Measurements from ENCODE around the gene HPN. TPM values are rescaled to one million over a fixed set of nuclear protein-coding genes. Genes with fewer than 3 reads are reported as not detected.

Gene HPN
- total and polyA plus RNA-seq, 2 donors (not counting 3 experiments of a cell fraction or from before 2014, with no cell fraction given), result 0.10 TPM; not detected in 1

GRCh38 chr19:35022460-35022859, 19.1 kb upstream of the HPN start:
- intact Hi-C loops (cut with micrococcal nuclease), result no loop called here
- POLR2A ChIA-PET, result no interaction called here

GRCh38 chr19:35023428-35023827, 18.1 kb upstream of the HPN start:
- ChIA-PET CTCF (no interaction called here), POLR2A (no interaction called here)
- H2AFZ ChIP-seq (ENCODE audit: low read depth, low read length), result no peak overlapping the region
- H3K79me2 ChIP-seq (ENCODE audit: control insufficient read depth, insufficient read depth, low read length), result no peaks in the 10 kb centered on the region
- dilution Hi-C loops (cut with MboI; ENCODE audit: extremely low pct_ligation_motif_present, low sequenced_read_pairs), result no loop called here
- FAIRE-seq (no peak), DNase-seq (ENCODE audit: low read depth, low spot score) (no peak)
- H3K9me3 ChIP-seq (replicated peaks; ENCODE audit: control insufficient read depth, insufficient read depth, low read length), result no peaks in the 10 kb centered on the region
- no peaks in the 10 kb centered on the region for H3K27me3 ChIP-seq (ENCODE audit: control insufficient read depth in 2 of 2, insufficient read depth in 2 of 2, low read length in 2 of 2)
- no peaks in the 10 kb centered on the region for H3K9me1 ChIP-seq (replicated peaks; ENCODE audit: control insufficient read depth, extremely low read depth, insufficient read depth, low read length)
- intact Hi-C loops (cut with micrococcal nuclease), result no loop called here
- TF ChIP-seq GATA2 (IDR thresholded peaks at IDR 0.05; ENCODE audit: insufficient read depth, insufficient read length, low read depth, low read length) (no peak), MYC (IDR thresholded peaks at IDR 0.05; ENCODE audit: low read depth, low read length) (no peak), FOS (IDR thresholded peaks at IDR 0.05; ENCODE audit: borderline replicate concordance, insufficient read depth, low read length) (no peak), POLR2A (IDR thresholded peaks at IDR 0.05; ENCODE audit: low read depth, low read length) (no peak), POLR2AphosphoS5 (IDR thresholded peaks at IDR 0.05; ENCODE audit: insufficient read depth, low read depth, low read length) (no peak), EZH2 (IDR thresholded peaks at IDR 0.05; ENCODE audit: borderline replicate concordance, low read depth, low read length, severe bottlenecking) (no peak), JUN (IDR thresholded peaks at IDR 0.05; ENCODE audit: borderline replicate concordance, insufficient read depth, insufficient read length, low read depth) (no peak)
- TF ChIP-seq, protein P1, sequence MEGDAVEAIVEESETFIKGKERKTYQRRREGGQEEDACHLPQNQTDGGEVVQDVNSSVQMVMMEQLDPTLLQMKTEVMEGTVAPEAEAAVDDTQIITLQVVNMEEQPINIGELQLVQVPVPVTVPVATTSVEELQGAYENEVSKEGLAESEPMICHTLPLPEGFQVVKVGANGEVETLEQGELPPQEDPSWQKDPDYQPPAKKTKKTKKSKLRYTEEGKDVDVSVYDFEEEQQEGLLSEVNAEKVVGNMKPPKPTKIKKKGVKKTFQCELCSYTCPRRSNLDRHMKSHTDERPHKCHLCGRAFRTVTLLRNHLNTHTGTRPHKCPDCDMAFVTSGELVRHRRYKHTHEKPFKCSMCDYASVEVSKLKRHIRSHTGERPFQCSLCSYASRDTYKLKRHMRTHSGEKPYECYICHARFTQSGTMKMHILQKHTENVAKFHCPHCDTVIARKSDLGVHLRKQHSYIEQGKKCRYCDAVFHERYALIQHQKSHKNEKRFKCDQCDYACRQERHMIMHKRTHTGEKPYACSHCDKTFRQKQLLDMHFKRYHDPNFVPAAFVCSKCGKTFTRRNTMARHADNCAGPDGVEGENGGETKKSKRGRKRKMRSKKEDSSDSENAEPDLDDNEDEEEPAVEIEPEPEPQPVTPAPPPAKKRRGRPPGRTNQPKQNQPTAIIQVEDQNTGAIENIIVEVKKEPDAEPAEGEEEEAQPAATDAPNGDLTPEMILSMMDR (IDR thresholded peaks at IDR 0.05; ENCODE audit: extremely low read depth in 1 of 2, insufficient read depth in 1 of 2, low read depth in 1 of 2, low read length in 2 of 2), result no peak
- TF ChIP-seq, protein P2, sequence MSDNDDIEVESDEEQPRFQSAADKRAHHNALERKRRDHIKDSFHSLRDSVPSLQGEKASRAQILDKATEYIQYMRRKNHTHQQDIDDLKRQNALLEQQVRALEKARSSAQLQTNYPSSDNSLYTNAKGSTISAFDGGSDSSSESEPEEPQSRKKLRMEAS (IDR thresholded peaks at IDR 0.05; ENCODE audit: insufficient read depth, insufficient read length), result no peak
- H4K20me1 ChIP-seq (replicated peaks; ENCODE audit: control insufficient read depth, extremely low read depth, insufficient read depth, low read length), result no peaks in the 10 kb centered on the region
- no peaks in the 10 kb centered on the region for H3K4me1 ChIP-seq (ENCODE audit: control insufficient read depth, extremely low read depth, insufficient read depth, low read length)
- no peak overlapping the region for H3K27ac ChIP-seq (ENCODE audit: insufficient read depth, low read depth, low read length)
- peaks cover 10 to 75% of the 10 kb centered on the region in 2 experiments for H3K36me3 ChIP-seq (ENCODE audit: control insufficient read depth in 2 of 2, extremely low read depth in 1 of 2, insufficient read depth in 2 of 2, low read length in 2 of 2)
- no TSS peak for BruUV-seq (replicated peaks)
- H3K4me2 ChIP-seq (ENCODE audit: insufficient read depth, low read length), result no peak overlapping the region
- H3K9ac ChIP-seq (replicated peaks; ENCODE audit: extremely low read depth, insufficient read depth, low read length), result no peak overlapping the region
- no peak overlapping the region for H3K4me3 ChIP-seq (replicated peaks in 1 of 3; ENCODE audit: insufficient read depth in 1 of 3, low read depth in 1 of 3, low read length in 3 of 3)

More at GRCh38 chr19:35022460-35022859, 19.1 kb upstream of the HPN start:
- no peak overlapping the region for H2AFZ ChIP-seq (ENCODE audit: low read depth, low read length)
- no TSS peak for BruUV-seq (replicated peaks)
- H3K4me1 ChIP-seq (ENCODE audit: control insufficient read depth, extremely low read depth, insufficient read depth, low read length), result no peaks in the 10 kb centered on the region
- H3K27ac ChIP-seq (ENCODE audit: insufficient read depth, low read depth, low read length), result no peak overlapping the region
- no peak overlapping the region for H3K4me2 ChIP-seq (ENCODE audit: insufficient read depth, low read length)
- DNase-seq (ENCODE audit: low read depth, low spot score) (no peak), FAIRE-seq (no peak)
- H3K36me3 ChIP-seq (ENCODE audit: control insufficient read depth in 2 of 2, extremely low read depth in 1 of 2, insufficient read depth in 2 of 2, low read length in 2 of 2), result peaks cover 10 to 74% of the 10 kb centered on the region in 2 experiments
- no peak for TF ChIP-seq JUN (IDR thresholded peaks at IDR 0.05; ENCODE audit: borderline replicate concordance, insufficient read depth, insufficient read length, low read depth)
- TF ChIP-seq, protein P1 (IDR thresholded peaks at IDR 0.05; ENCODE audit: extremely low read depth in 1 of 2, insufficient read depth in 1 of 2, low read depth in 1 of 2, low read length in 2 of 2), result no peak
- no peak for TF ChIP-seq GATA2 (IDR thresholded peaks at IDR 0.05; ENCODE audit: insufficient read depth, insufficient read length, low read depth, low read length)
- no peak for TF ChIP-seq POLR2A (IDR thresholded peaks at IDR 0.05; ENCODE audit: low read depth, low read length)
- TF ChIP-seq MYC (IDR thresholded peaks at IDR 0.05; ENCODE audit: low read depth, low read length), result no peak
- no peak for TF ChIP-seq POLR2AphosphoS5 (IDR thresholded peaks at IDR 0.05; ENCODE audit: insufficient read depth, low read depth, low read length)
- no peak overlapping the region for H3K4me3 ChIP-seq (replicated peaks in 1 of 3; ENCODE audit: insufficient read depth in 1 of 3, low read depth in 1 of 3, low read length in 3 of 3)
- no peak overlapping the region for H3K9ac ChIP-seq (replicated peaks; ENCODE audit: extremely low read depth, insufficient read depth, low read length)
- dilution Hi-C loops (cut with MboI; ENCODE audit: extremely low pct_ligation_motif_present, low sequenced_read_pairs), result no loop called here
- H3K27me3 ChIP-seq (ENCODE audit: control insufficient read depth in 2 of 2, insufficient read depth in 2 of 2, low read length in 2 of 2), result no peaks in the 10 kb centered on the region
- no peaks in the 10 kb centered on the region for H4K20me1 ChIP-seq (replicated peaks; ENCODE audit: control insufficient read depth, extremely low read depth, insufficient read depth, low read length)
- CTCF ChIA-PET, result no interaction called here
- H3K9me1 ChIP-seq (replicated peaks; ENCODE audit: control insufficient read depth, extremely low read depth, insufficient read depth, low read length), result no peaks in the 10 kb centered on the region
- no peaks in the 10 kb centered on the region for H3K79me2 ChIP-seq (ENCODE audit: control insufficient read depth, insufficient read depth, low read length)
- H3K9me3 ChIP-seq (replicated peaks; ENCODE audit: control insufficient read depth, insufficient read depth, low read length), result no peaks in the 10 kb centered on the region
